KBM-7 (cell line): ENCODE data around the gene CFH.
A peak's percentile ranks its signal among the peaks of the same experiment; 100 is the strongest.
"Not testable (repeated sequence)": the region's sequence is repeated elsewhere in the genome, so short reads cannot be mapped to it uniquely, and the experiment has no call there.

ENCODE experiments used
- DNase-seq: peaks from one replicate; pipeline ENCODE4 v3.0.0-alpha.2; 2015
- in situ Hi-C: fragments of 300-500 bp; cut with MboI; formaldehyde crosslinking; loops from 2 replicates; pipeline ENCODE4 v1.14.3; 2020; ENCODE audit warnings: low sequenced_read_pairs, low pct_unique_long_range_greater_than_20kb, mixed read lengths

The CFH gene

GRCh38 chr1:196660272-196660671 lies 8.4 kb downstream of the CFH start:
- in situ Hi-C loops: loop anchor here (25.0 kb wide), 1 partner anchor 298 kb away; no protein-coding TSS in a partner anchor

GRCh38 chr1:196660852-196661251 lies 9.0 kb downstream of the CFH start:
- in situ Hi-C loops: loop anchor here (25.0 kb wide), 1 partner anchor 299 kb away; no protein-coding TSS in a partner anchor
- DNase-seq: peak; percentile 71

More at GRCh38 chr1:196660272-196660671, 8.4 kb downstream of the CFH start:
- no peak for DNase-seq

GRCh38 chr1:196661345-196661744 lies 9.5 kb downstream of the CFH start:
- in situ Hi-C loops: loop anchor here (25.0 kb wide), 1 partner anchor 299 kb away; no protein-coding TSS in a partner anchor

GRCh38 chr1:196667131-196667530 lies 15.3 kb downstream of the CFH start:
- in situ Hi-C loops: loop anchor here (25.0 kb wide), 1 partner anchor 305 kb away; no protein-coding TSS in a partner anchor
- no peak for DNase-seq

More at GRCh38 chr1:196661345-196661744, 9.5 kb downstream of the CFH start:
- DNase-seq: no peak

GRCh38 chr1:196669051-196669450 lies 17.2 kb downstream of the CFH start:
- in situ Hi-C loops: loop anchor here (25.0 kb wide), 1 partner anchor 307 kb away; no protein-coding TSS in a partner anchor

DNA sequence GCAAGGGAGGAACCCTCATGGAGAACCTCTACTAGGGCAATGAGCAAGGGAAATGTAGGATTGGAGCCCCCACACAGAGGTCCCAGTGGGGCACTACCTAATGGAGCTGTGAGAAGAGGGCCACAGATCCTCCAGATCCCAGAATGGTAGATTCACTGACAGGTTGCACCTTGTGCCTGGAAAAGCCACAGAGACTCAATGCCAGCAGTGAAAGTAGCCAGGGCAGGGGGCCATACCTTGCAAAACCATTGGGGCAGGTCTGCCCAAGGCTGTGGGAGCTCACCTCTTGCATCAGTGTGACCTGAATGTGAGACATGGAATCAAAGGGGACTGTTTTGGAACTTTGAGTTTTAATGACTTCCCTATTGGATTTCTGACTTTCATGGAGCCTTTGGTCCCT lies 17.9 kb downstream of the CFH start:
- in situ Hi-C loops: loop anchor here (25.0 kb wide), 1 partner anchor 307 kb away; no protein-coding TSS in a partner anchor
- no peak for DNase-seq

More at GRCh38 chr1:196669051-196669450, 17.2 kb downstream of the CFH start:
- no peak for DNase-seq

GRCh38 chr1:196674908-196675307 lies 23.1 kb downstream of the CFH start:
- in situ Hi-C loops: loop anchor here (25.0 kb wide), 1 partner anchor 313 kb away; no protein-coding TSS in a partner anchor
- DNase-seq: no peak

- in situ Hi-C loops: no loop called here
- DNase-seq: no peak
Measured at GRCh38 chr1:196677781-196678509, 26.1 kb downstream of the CFH start.

DNA sequence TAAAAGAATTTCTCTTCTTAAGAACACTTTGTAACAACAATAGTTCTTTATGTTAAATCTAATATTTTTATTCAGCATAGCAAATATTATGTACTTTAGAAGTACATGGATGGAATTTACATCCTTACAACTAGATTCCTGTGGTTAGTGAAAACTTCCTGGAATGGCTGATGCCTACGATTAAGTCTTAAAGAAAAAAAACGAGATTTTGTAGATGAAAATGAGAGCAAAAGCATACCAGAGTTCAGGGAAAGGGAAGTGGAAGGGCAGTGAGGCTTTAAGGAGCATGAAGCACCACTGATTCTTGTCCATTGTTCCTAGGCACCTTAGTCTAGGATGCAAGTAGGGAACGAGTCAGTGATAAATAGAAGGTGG lies 26.7 kb downstream of the CFH start:
- in situ Hi-C loops: no loop called here

GRCh38 chr1:196680107-196680506 lies 28.3 kb downstream of the CFH start:
- in situ Hi-C loops: no loop called here
- no peak for DNase-seq

More for the DNA sequence above, 26.7 kb downstream of the CFH start:
- no peak for DNase-seq

- in situ Hi-C loops: no loop called here
- no peak for DNase-seq
Measured at GRCh38 chr1:196684476-196684875, 32.6 kb downstream of the CFH start.

GRCh38 chr1:196685506-196685905 lies 33.7 kb downstream of the CFH start:
- in situ Hi-C loops: no loop called here
- DNase-seq: no peak

DNA sequence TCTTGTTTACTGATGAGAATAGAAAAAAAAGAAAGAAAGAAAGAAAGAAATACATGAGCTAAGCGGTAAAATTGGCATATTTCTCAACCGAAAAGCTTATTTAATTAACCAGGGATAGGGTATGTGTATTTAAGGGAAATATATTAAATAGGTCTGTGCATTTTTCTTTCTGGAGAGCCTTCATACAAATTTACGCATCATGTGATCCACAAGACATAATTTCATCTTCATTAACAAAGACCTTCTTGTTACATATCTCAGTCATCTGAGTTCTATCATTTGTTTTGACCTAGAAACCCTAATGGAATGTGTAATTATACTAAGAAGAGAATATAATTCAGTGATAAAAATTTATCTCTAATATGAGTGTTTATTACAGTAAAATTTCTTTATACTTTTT lies 37.2 kb downstream of the CFH start:
- in situ Hi-C loops: no loop called here
- no peak for DNase-seq

GRCh38 chr1:196690582-196690981 lies 38.7 kb downstream of the CFH start:
- in situ Hi-C loops: no loop called here
- no peak for DNase-seq

GRCh38 chr1:196698993-196699392 lies 47.1 kb downstream of the CFH start:
- DNase-seq: no peak
- in situ Hi-C loops: no loop called here

DNA sequence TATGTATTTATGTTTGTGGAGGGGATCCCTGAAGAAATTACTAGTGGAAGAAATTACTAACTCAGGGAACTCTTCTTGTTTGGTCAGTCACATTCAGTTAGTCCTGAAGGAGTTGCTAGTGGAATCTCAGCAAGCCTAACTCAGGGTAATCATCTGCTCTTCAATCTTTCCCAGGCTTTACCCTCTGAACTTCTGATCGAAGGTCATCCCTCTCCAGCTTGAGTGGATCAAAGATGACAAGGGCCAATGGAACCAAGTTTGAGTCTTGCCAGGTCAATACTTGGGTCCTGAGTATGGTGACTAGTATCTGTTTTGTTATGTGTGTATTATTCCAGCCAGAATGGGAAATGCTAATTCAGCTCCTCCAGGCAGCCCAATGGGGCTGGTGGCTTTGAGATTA lies 49.3 kb downstream of the CFH start:
- in situ Hi-C loops: no loop called here

DNA sequence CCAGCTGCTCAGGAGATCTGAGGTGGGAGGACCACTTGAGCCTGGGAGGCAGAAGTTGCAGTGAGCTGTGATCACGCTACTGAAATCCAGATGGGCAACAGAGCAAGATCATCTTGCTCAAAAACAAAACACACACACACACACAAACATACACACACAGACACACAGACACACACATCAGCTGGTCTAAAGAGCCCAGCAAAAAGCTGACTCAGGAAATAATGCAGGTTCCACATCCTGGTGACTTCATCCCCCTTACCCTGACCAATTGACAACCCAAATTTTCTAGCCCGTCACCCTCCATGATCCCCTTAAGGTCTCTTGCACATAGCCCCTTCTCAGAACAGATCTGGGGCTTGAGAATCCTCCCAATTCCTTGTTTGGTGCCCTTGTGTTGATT lies 58.0 kb downstream of the CFH start:
- DNase-seq, in situ Hi-C loops: not testable (repeated sequence)

More for the DNA sequence above, 49.3 kb downstream of the CFH start:
- DNase-seq: no peak

GRCh38 chr1:196717868-196718267 lies 66.0 kb downstream of the CFH start:
- in situ Hi-C loops: no loop called here
- DNase-seq: no peak

- peak; percentile 52 for DNase-seq
- in situ Hi-C loops: no loop called here
Measured at GRCh38 chr1:196723325-196724185, 71.7 kb downstream of the CFH start.

DNA sequence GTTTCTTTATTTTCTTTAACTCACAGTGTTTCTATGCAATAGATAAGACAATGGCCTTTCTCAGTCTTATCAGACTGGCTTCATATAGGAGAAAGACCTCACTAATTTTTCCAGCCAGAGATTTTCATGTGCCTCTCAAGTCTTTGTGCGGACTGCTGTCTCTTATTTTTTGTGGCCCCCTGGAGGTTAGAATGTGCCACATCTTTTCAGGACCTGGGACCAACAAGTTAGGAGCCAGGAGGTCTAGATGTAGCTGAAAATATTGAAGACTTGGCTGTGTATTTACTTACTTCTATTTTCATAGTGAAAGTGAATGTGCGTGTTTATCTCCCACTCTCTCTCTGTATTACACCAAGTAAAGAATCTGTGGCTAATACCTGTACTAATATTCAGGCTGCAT lies 80.7 kb downstream of the CFH start:
- DNase-seq: no peak
- in situ Hi-C loops: no loop called here
